ENCODE data around the gene RBBP9.

DNA sequence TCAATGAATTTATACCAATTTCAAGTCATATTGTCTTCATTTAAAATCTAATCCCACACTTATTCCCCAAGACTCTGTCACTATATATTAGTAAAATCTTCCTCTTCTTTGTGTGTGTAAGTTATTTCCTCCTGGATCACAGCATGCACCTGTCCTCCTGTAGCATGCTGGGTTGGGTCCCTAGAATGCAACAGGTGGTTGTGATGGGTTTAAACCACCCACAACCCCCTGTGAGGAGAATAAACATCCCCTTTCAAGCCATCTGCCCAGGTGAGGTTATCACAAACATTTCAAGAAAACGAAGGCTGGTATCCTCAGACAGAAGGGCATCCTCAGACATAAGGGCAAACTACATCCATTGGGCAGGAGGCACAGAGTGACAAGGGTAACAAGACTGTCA, 56.6 kb downstream of the RBBP9 start:
- no peak for TF ChIP-seq EZH2 (IDR thresholded peaks at IDR 0.05; ENCODE audit: borderline replicate concordance, low read length)
- TF ChIP-seq, protein P1, sequence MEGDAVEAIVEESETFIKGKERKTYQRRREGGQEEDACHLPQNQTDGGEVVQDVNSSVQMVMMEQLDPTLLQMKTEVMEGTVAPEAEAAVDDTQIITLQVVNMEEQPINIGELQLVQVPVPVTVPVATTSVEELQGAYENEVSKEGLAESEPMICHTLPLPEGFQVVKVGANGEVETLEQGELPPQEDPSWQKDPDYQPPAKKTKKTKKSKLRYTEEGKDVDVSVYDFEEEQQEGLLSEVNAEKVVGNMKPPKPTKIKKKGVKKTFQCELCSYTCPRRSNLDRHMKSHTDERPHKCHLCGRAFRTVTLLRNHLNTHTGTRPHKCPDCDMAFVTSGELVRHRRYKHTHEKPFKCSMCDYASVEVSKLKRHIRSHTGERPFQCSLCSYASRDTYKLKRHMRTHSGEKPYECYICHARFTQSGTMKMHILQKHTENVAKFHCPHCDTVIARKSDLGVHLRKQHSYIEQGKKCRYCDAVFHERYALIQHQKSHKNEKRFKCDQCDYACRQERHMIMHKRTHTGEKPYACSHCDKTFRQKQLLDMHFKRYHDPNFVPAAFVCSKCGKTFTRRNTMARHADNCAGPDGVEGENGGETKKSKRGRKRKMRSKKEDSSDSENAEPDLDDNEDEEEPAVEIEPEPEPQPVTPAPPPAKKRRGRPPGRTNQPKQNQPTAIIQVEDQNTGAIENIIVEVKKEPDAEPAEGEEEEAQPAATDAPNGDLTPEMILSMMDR (IDR thresholded peaks at IDR 0.05; ENCODE audit: low read length) = no peak
